PC-3 (cell line): ENCODE data around the gene MLPH. TPM values are rescaled to one million over a fixed set of nuclear protein-coding genes. Genes with fewer than 3 reads are reported as not detected.

ENCODE experiments used
- ATAC-seq: fragments of 200-7000 bp; cut with Tn5 transposase; 2 replicates; pipeline ENCODE4 v1.9.1; 2020; ENCODE audit warnings: mild to moderate bottlenecking, moderate library complexity
- BruUV-seq: library from RNA; stranded (reverse); fragments of 400-500 nt; replicated peaks from 2 replicates; lab custom pipeline; 2021; lab: Mats Ljungman, UMichigan
- CTCF ChIA-PET: fragments of 300-600 bp; sonication (Branson Sonifier 250); formaldehyde crosslinking; loops from one replicate; lab custom pipeline; 2022; ENCODE audit warnings: antibody characterized with exemption; lab: Charles Lee
- POLR2A ChIA-PET: fragments of 300-600 bp; sonication (Branson Sonifier 250); formaldehyde crosslinking; loops from one replicate; lab custom pipeline; 2022; ENCODE audit warnings: antibody characterized with exemption; ENCODE audit not compliant: unreplicated experiment; lab: Charles Lee
- DNase-seq: peaks from one replicate; pipeline ENCODE4 v3.0.0-alpha.2; 2015
- H2AFZ ChIP-seq: fragments of 300-600 bp; sonication (generic); 2 replicates; pipeline ENCODE4 v1.6.0; 2016; ENCODE audit warnings: antibody characterized with exemption, low read length
- H3F3A ChIP-seq: fragments of 300-600 bp; sonication (generic); one replicate; pipeline ENCODE4 v1.6.0; 2017; ENCODE audit warnings: antibody characterized with exemption, low read length, control low read depth, mild to moderate bottlenecking; ENCODE audit not compliant: unreplicated experiment
- H3K27ac ChIP-seq: fragments of 300-600 bp; sonication (generic); 2 replicates; pipeline ENCODE4 v1.5.1; 2016; ENCODE audit warnings: mild to moderate bottlenecking, low read length
- H3K27me3 ChIP-seq: fragments of 300-600 bp; sonication (generic); 2 replicates; pipeline ENCODE4 v1.6.1; 2016; ENCODE audit warnings: low read length, mixed read lengths
- H3K36me3 ChIP-seq: fragments of 300-600 bp; sonication (generic); 2 replicates; pipeline ENCODE4 v1.6.1; 2016; ENCODE audit warnings: low read depth, mixed run types, low read length, mixed read lengths
- H3K4me1 ChIP-seq: fragments of 300-600 bp; sonication (generic); 2 replicates; pipeline ENCODE4 v1.5.1; 2016; ENCODE audit warnings: low read length; ENCODE audit not compliant: insufficient read depth
- H3K4me2 ChIP-seq: fragments of 300-600 bp; sonication (generic); 2 replicates; pipeline ENCODE4 v1.6.0; 2016; ENCODE audit warnings: low read length
- H3K4me3 ChIP-seq: fragments of 300-600 bp; sonication (generic); 2 replicates; pipeline ENCODE4 v1.5.1; 2016; ENCODE audit warnings: mild to moderate bottlenecking, low read length, mixed read lengths
- H3K79me2 ChIP-seq: fragments of 300-600 bp; sonication (generic); 2 replicates; pipeline ENCODE4 v1.6.1; 2017; ENCODE audit warnings: low read length, mixed read lengths
- H3K9ac ChIP-seq: fragments of 300-600 bp; sonication (generic); 2 replicates; pipeline ENCODE4 v1.6.0; 2016; ENCODE audit warnings: mild to moderate bottlenecking, low read length
- H3K9me2 ChIP-seq: fragments of 300-600 bp; sonication (generic); replicated peaks from 2 replicates; pipeline ENCODE4 v1.6.1; 2016; ENCODE audit warnings: mixed run types, low read length, mixed read lengths
- H3K9me3 ChIP-seq: fragments of 300-600 bp; sonication (generic); 2 replicates; pipeline ENCODE4 v1.6.1; 2016; ENCODE audit warnings: low read length, mixed read lengths
- H4K20me1 ChIP-seq: fragments of 300-600 bp; sonication (generic); 2 replicates; pipeline ENCODE4 v1.6.1; 2016; ENCODE audit warnings: low read length, mixed read lengths
- EZH2 ChIP-seq: fragments of 300-600 bp; sonication (generic); IDR thresholded peaks from one replicate; pipeline ENCODE4 v1.6.1; 2017; ENCODE audit warnings: antibody characterized with exemption, mild to moderate bottlenecking, low read length; ENCODE audit not compliant: unreplicated experiment
- EZH2phosphoT487 ChIP-seq: fragments of 300-600 bp; sonication (generic); IDR thresholded peaks from 2 replicates; pipeline ENCODE4 v1.6.1; 2018; ENCODE audit warnings: mild to moderate bottlenecking, antibody characterized with exemption, low read length, borderline replicate concordance
- intact Hi-C: fragments of 100-400 bp; cut with micrococcal nuclease; formaldehyde crosslinking; loops from 2 replicates; pipeline ENCODE4 v1.9.0; 2023
- microRNA-seq: library from miRNA; unstranded; fragments of <30 nt; microRNA quantifications from one replicate; pipeline ENCODE4 v1.1.0, GENCODE V29; 2020; ENCODE audit not compliant: unreplicated experiment
- total RNA-seq: library from RNA; depleted of rRNA; stranded (reverse); fragments of >200 nt; gene quantifications from 2 replicates; pipeline ENCODE4 v1.2.3, GENCODE V29; 2014; rRNA removed
- TF ChIP-seq, protein P1 (sequence below): fragments of 300-600 bp; sonication (generic); conservative IDR thresholded peaks from 2 replicates; pipeline ENCODE4 v1.5.1; 2017; ENCODE audit warnings: antibody characterized with exemption, low read depth, mild to moderate bottlenecking, low read length

MLPH gene
- total RNA-seq, 1 experiment from 2014 or later, result 201 TPM

- intact Hi-C loops, result loop anchor here (10.0 kb wide), 1 partner anchor 130 kb away; no protein-coding TSS in a partner anchor
Measured at GRCh38 chr2:237604391-237604790, 117.3 kb downstream of the MLPH start.

More at GRCh38 chr2:237604391-237604790, 117.3 kb downstream of the MLPH start:
- H3K27ac ChIP-seq, result no peak overlapping the region
- DNase-seq (no peak), ATAC-seq (no peak)
- no peaks in the 10 kb centered on the region for H3K79me2 ChIP-seq
- BruUV-seq, result no TSS peak
- H3F3A ChIP-seq, result no peaks in the 10 kb centered on the region
- no peak overlapping the region for H3K4me3 ChIP-seq
- H3K9ac ChIP-seq, result no peak overlapping the region
- H3K4me2 ChIP-seq, result no peak overlapping the region
- ChIA-PET POLR2A (interaction anchor here (0.6 kb wide), 1 partner anchor 407 kb away, joined by 5 read pairs; no protein-coding TSS in a partner anchor), CTCF (no interaction called here)
- no peaks in the 10 kb centered on the region for H3K36me3 ChIP-seq
- TF ChIP-seq, protein P1, sequence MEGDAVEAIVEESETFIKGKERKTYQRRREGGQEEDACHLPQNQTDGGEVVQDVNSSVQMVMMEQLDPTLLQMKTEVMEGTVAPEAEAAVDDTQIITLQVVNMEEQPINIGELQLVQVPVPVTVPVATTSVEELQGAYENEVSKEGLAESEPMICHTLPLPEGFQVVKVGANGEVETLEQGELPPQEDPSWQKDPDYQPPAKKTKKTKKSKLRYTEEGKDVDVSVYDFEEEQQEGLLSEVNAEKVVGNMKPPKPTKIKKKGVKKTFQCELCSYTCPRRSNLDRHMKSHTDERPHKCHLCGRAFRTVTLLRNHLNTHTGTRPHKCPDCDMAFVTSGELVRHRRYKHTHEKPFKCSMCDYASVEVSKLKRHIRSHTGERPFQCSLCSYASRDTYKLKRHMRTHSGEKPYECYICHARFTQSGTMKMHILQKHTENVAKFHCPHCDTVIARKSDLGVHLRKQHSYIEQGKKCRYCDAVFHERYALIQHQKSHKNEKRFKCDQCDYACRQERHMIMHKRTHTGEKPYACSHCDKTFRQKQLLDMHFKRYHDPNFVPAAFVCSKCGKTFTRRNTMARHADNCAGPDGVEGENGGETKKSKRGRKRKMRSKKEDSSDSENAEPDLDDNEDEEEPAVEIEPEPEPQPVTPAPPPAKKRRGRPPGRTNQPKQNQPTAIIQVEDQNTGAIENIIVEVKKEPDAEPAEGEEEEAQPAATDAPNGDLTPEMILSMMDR, result no peak
- no peak for TF ChIP-seq EZH2phosphoT487
- TF ChIP-seq EZH2, result no peak
- no peaks in the 10 kb centered on the region for H3K9me2 ChIP-seq
- H2AFZ ChIP-seq, result no peak overlapping the region
- H3K4me1 ChIP-seq, result 0 out of 2 replicates have a peak, but pooled peaks cover 4% of the 10 kb centered on the region
- H3K9me3 ChIP-seq, result no peaks in the 10 kb centered on the region
- H3K27me3 ChIP-seq, result no peaks in the 10 kb centered on the region
- H4K20me1 ChIP-seq, result no peaks in the 10 kb centered on the region

Small RNA genes lying within 50 kb of the gene (microRNA-seq; reads per million reads assigned to microRNA genes)
- 3.3 reads per million, percentile 9 among the genes with 10 or more reads in this experiment for gene MIR6811

Other genes with a start within 250 kb of the MLPH start
- 45.0 and 53.4 TPM in 2 replicates for gene COL6A3, start 73.1 kb upstream of the MLPH start, total RNA-seq
- gene PRLH, start 79.3 kb downstream of the MLPH start, total RNA-seq, result not detected in 2 replicates
- 28.9 and 52.2 TPM in 2 replicates for gene RAB17, start 103.5 kb downstream of the MLPH start, total RNA-seq
- gene LRRFIP1, start 140.3 kb downstream of the MLPH start, total RNA-seq, result 87.8 and 106 TPM in 2 replicates